ENCODE measurements around the gene GBF1. TPM values are rescaled to one million over a fixed set of nuclear protein-coding genes. Genes with fewer than 3 reads are reported as not detected.
A peak's percentile ranks its signal among the peaks of the same experiment; 100 is the strongest.

GBF1 gene
- total and polyA plus RNA-seq, 2 of the 13 experiments (the other 11 are each of a cell fraction or from before 2014, with no cell fraction given), result 17.1 to 21.9 TPM

DNA sequence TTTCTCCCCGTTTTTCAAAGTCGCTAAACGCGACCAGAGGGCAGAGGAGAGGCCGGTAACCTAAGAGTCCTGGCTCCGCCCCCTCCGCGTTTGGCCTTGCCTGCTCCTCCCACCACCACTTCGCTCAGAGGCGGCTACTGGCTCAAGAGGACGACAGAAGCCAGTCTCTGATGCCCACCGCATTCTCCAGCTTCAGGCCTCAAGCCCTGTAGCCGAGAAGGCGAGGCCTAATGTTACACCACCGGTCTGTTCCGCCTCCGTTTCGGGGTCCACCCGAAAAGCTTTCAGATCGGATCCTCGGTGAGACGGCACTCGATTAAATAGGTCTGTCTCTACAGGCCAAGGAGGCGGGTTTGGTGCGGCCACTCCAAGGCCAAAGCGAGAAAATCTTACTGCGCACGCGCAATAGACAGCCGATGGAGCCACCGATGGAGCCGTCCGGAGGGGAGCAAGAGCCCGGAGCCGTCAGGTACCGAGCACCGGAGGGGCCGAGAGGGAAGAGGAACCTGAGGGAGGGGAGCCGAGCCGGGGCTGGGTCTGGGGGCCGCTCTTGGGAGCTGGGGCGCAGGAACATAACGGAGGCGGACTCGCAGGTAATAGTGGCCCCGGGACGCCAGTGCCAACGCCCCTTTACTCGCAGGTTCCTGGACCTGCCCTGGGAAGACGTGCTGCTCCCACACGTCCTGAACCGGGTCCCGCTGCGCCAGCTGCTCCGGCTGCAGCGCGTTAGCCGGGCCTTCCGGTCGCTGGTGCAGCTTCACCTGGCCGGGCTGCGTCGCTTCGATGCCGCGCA is 175.6 kb downstream of the GBF1 start, which contains the start of gene FBXL15 (continued):
- TF ChIP-seq, protein P1, sequence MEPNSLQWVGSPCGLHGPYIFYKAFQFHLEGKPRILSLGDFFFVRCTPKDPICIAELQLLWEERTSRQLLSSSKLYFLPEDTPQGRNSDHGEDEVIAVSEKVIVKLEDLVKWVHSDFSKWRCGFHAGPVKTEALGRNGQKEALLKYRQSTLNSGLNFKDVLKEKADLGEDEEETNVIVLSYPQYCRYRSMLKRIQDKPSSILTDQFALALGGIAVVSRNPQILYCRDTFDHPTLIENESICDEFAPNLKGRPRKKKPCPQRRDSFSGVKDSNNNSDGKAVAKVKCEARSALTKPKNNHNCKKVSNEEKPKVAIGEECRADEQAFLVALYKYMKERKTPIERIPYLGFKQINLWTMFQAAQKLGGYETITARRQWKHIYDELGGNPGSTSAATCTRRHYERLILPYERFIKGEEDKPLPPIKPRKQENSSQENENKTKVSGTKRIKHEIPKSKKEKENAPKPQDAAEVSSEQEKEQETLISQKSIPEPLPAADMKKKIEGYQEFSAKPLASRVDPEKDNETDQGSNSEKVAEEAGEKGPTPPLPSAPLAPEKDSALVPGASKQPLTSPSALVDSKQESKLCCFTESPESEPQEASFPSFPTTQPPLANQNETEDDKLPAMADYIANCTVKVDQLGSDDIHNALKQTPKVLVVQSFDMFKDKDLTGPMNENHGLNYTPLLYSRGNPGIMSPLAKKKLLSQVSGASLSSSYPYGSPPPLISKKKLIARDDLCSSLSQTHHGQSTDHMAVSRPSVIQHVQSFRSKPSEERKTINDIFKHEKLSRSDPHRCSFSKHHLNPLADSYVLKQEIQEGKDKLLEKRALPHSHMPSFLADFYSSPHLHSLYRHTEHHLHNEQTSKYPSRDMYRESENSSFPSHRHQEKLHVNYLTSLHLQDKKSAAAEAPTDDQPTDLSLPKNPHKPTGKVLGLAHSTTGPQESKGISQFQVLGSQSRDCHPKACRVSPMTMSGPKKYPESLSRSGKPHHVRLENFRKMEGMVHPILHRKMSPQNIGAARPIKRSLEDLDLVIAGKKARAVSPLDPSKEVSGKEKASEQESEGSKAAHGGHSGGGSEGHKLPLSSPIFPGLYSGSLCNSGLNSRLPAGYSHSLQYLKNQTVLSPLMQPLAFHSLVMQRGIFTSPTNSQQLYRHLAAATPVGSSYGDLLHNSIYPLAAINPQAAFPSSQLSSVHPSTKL (CRISPR knock-in tag; IDR thresholded peaks at IDR 0.05), result peak; percentile 44; the same call in 1 of the 2 replicates
- no peak for TF ChIP-seq ARNT (IDR thresholded peaks at IDR 0.05)
- TF ChIP-seq, protein P2, sequence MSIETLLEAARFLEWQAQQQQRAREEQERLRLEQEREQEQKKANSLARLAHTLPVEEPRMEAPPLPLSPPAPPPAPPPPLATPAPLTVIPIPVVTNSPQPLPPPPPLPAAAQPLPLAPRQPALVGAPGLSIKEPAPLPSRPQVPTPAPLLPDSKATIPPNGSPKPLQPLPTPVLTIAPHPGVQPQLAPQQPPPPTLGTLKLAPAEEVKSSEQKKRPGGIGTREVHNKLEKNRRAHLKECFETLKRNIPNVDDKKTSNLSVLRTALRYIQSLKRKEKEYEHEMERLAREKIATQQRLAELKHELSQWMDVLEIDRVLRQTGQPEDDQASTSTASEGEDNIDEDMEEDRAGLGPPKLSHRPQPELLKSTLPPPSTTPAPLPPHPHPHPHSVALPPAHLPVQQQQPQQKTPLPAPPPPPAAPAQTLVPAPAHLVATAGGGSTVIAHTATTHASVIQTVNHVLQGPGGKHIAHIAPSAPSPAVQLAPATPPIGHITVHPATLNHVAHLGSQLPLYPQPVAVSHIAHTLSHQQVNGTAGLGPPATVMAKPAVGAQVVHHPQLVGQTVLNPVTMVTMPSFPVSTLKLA (IDR thresholded peaks at IDR 0.05), result no peak
- TF ChIP-seq ZNF160 (CRISPR knock-in tag; IDR thresholded peaks at IDR 0.05), result peak; percentile 66; the same call in 1 of the 2 replicates
- peak; percentile 38 for TF ChIP-seq KDM5B (CRISPR knock-in tag; IDR thresholded peaks at IDR 0.05; ENCODE audit: borderline replicate concordance)
- no peak; the same call in 1 of the 2 replicates for TF ChIP-seq ZNF749 (CRISPR knock-in tag; IDR thresholded peaks at IDR 0.05; ENCODE audit: borderline replicate concordance)
- no peak for TF ChIP-seq ZNF530 (CRISPR knock-in tag; IDR thresholded peaks at IDR 0.05; ENCODE audit: low read depth)
- no peak for TF ChIP-seq RBM22 (optimal IDR thresholded peaks at IDR 0.05; ENCODE audit: low read length)
- TF ChIP-seq NKX3-1 (CRISPR knock-in tag; IDR thresholded peaks at IDR 0.05), result 0 out of 2 replicates have a peak, but pooled peaks have one; percentile 72
- TF ChIP-seq YEATS2 (CRISPR knock-in tag; IDR thresholded peaks at IDR 0.05; ENCODE audit: borderline replicate concordance), result peak; percentile 90
- TF ChIP-seq U2AF2 (IDR thresholded peaks at IDR 0.05; ENCODE audit: low read depth, low read length), result no peak
- TF ChIP-seq ZFP37 (CRISPR knock-in tag; IDR thresholded peaks at IDR 0.05; ENCODE audit: borderline replicate concordance), result peak; percentile 69; the same call in 1 of the 2 replicates
- TF ChIP-seq ZNF12 (CRISPR knock-in tag; IDR thresholded peaks at IDR 0.05), result peak; percentile 6; the same call in 1 of the 2 replicates
- TF ChIP-seq, protein P3, sequence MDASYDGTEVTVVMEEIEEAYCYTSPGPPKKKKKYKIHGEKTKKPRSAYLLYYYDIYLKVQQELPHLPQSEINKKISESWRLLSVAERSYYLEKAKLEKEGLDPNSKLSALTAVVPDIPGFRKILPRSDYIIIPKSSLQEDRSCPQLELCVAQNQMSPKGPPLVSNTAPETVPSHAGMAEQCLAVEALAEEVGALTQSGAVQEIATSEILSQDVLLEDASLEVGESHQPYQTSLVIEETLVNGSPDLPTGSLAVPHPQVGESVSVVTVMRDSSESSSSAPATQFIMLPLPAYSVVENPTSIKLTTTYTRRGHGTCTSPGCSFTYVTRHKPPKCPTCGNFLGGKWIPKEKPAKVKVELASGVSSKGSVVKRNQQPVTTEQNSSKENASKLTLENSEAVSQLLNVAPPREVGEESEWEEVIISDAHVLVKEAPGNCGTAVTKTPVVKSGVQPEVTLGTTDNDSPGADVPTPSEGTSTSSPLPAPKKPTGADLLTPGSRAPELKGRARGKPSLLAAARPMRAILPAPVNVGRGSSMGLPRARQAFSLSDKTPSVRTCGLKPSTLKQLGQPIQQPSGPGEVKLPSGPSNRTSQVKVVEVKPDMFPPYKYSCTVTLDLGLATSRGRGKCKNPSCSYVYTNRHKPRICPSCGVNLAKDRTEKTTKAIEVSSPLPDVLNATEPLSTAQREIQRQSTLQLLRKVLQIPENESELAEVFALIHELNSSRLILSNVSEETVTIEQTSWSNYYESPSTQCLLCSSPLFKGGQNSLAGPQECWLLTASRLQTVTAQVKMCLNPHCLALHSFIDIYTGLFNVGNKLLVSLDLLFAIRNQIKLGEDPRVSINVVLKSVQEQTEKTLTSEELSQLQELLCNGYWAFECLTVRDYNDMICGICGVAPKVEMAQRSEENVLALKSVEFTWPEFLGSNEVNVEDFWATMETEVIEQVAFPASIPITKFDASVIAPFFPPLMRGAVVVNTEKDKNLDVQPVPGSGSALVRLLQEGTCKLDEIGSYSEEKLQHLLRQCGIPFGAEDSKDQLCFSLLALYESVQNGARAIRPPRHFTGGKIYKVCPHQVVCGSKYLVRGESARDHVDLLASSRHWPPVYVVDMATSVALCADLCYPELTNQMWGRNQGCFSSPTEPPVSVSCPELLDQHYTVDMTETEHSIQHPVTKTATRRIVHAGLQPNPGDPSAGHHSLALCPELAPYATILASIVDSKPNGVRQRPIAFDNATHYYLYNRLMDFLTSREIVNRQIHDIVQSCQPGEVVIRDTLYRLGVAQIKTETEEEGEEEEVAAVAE (CRISPR knock-in tag; IDR thresholded peaks at IDR 0.05; ENCODE audit: borderline replicate concordance), result 0 out of 2 replicates have a peak, but pooled peaks have one; percentile 61
- no peak for TF ChIP-seq FOXM1 (CRISPR knock-in tag; IDR thresholded peaks at IDR 0.05)
- no peak; the same call in 1 of the 2 replicates for TF ChIP-seq CCDC6 (CRISPR knock-in tag; IDR thresholded peaks at IDR 0.05)
- no peak for TF ChIP-seq KLF11 (CRISPR knock-in tag; IDR thresholded peaks at IDR 0.05)
- TF ChIP-seq NFKB2 (CRISPR knock-in tag; IDR thresholded peaks at IDR 0.05; ENCODE audit: borderline replicate concordance), result 0 out of 2 replicates have a peak, but pooled peaks have one; percentile 73
- TF ChIP-seq NFRKB (IDR thresholded peaks at IDR 0.05), result no peak
- TF ChIP-seq NFE2L1 (CRISPR knock-in tag; IDR thresholded peaks at IDR 0.05; ENCODE audit: borderline replicate concordance), result no peak
- TF ChIP-seq IKZF1 (IDR thresholded peaks at IDR 0.05), result no peak
